ENCODE data around the gene ATAD3B.
"Not testable (repeated sequence)": the region's sequence is repeated elsewhere in the genome, so short reads cannot be mapped to it uniquely, and the experiment has no call there.

ATAD3B gene, protein sequence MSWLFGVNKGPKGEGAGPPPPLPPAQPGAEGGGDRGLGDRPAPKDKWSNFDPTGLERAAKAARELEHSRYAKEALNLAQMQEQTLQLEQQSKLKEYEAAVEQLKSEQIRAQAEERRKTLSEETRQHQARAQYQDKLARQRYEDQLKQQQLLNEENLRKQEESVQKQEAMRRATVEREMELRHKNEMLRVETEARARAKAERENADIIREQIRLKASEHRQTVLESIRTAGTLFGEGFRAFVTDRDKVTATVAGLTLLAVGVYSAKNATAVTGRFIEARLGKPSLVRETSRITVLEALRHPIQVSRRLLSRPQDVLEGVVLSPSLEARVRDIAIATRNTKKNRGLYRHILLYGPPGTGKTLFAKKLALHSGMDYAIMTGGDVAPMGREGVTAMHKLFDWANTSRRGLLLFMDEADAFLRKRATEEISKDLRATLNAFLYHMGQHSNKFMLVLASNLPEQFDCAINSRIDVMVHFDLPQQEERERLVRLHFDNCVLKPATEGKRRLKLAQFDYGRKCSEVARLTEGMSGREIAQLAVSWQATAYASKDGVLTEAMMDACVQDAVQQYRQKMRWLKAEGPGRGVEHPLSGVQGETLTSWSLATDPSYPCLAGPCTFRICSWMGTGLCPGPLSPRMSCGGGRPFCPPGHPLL

GRCh38 chr1:1471389-1472052 lies at the start of gene ATAD3B:
Gene ATAD3B (plus strand): TSS chr1:1471765. CDS start chr1:1471885, 120 bp downstream.
- ATAC-seq = peak; percentile 95

DNA sequence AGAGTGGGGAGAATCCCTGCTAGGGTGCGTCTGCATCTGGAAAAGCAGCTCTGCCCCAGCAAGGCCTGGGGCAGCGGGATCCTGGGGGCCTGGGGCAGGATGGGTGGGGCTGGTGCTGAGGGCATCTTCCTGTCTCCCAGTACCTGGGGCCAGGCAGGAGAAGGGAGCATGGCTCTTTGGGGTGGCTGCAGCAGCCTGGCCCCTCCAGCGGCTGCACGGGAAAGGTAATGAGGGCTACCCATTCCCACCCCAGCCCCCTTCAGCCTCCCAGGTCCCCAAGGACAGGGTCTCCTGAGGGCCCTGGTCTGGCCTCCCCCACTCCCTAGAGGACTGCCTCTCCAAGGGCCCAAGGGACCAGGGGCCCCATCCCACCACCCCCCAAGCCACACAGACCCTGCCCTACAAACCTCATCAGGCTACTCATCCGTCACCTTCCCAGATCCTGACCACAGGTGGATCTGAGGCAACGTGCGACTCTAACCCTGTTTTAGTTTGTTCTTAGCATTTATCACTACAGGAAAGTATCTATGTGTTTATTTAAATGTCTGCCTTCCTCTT lies 49.6 kb upstream of the ATAD3B start:
- no peak for DNase-seq
- no peak for ATAC-seq

More at GRCh38 chr1:1471389-1472052, at the start of gene ATAD3B:
- peak; percentile 98 for DNase-seq

GRCh38 chr1:1422465-1423244 lies 48.9 kb upstream of the ATAD3B start:
- ATAC-seq (peak; percentile 29), DNase-seq (peak; percentile 41)

- no peak for DNase-seq
- ATAC-seq = no peak
Observed at GRCh38 chr1:1423245-1423597, 48.3 kb upstream of the ATAD3B start.

DNA sequence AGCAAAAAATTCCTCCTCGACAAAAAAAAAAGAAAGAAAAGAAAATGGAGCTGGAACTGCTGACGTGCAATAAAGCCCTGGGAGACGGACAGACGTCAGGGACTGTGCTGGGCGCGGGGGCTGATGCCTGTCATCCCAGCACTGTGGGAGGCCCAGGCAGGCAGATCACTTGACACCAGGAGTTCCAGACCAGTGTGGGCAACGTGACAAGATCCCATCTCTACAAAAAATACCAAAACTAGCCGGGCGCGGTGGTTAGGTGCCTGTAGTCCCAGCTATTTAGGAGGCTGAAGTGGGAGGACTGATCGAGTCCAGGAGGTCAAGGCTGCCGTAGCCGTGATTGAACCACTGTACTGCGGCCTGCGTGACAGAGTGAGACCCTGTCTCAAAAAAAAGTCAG lies 46.9 kb upstream of the ATAD3B start:
- no peak for ATAC-seq
- no peak for DNase-seq

DNA sequence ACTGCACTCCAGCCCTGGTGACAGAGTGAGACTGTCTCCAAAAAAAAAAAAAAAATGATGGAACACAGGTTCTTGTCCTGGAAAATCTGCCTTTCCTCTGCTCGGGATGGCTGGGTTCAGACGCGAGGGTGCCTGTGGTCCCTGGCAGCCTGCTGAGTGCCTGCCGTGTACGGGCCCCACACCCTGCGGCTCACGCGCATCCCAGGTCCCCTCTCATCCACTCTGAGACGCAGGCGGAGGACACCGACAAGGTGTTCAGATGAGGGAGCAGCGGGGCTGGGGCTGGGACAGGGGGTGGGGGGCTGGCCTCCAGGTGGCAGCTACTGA lies 46.2 kb upstream of the ATAD3B start:
- DNase-seq = no peak
- no peak for ATAC-seq

DNA sequence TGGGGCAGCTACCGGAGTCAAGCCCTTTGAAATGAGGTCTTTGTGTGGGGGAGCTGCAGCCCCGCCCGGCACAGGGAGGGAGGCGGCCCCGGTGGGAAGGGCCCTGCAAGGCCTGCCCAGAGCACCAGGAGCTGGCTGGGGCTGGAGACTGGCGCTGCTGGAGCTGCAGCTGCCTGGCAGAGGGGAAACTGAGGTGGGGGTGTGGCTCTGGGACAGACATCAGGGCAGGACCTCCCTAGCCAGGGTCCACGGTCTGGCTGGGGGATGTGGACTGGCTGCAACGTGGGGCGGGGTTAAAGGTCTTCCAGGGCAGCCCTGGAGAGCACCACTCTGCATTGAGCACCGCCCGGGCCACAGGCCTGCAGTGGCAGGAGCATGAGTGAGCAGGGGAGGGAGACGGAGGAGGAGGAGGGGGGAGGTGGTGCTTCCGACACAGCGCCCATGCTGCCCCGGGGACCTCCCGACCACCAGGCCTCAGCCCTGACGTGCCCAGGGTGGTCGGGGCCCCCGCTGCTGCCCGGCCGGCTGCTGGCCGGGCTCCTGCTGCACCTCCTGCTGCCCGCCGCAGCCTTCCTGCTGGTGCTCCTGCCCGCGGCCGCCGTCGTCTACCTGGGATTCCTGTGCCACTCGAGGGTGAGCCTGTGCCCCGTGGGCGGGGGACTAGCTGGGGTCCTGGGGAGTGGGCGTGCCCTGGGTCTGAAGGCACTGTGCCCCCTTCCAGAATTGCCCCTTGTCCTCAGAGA lies 45.6 kb upstream of the ATAD3B start:
- no peak for DNase-seq
- no peak for ATAC-seq

GRCh38 chr1:1426496-1427105 lies 45.0 kb upstream of the ATAD3B start:
- DNase-seq (no peak), ATAC-seq (no peak)

GRCh38 chr1:1427106-1427819 lies 44.3 kb upstream of the ATAD3B start:
- DNase-seq (no peak), ATAC-seq (no peak)

DNA sequence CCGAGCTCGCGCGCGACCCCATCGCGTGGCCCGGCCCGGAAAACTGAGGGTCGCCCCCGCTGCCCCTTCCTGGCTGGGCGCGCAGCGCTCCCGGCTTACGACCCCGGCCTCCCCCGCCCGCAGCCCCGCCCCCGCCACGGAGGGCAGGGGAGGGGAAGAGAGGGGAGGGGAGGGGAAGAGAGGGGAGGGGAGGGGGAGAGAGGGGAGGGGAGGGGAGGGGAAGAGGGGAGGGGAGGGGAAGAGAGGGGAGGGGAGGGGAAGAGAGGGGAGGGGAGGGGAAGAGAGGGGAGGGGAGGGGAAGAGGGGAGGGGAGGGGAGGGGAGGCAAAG lies 43.8 kb upstream of the ATAD3B start:
- ATAC-seq (no peak), DNase-seq (no peak)

DNA sequence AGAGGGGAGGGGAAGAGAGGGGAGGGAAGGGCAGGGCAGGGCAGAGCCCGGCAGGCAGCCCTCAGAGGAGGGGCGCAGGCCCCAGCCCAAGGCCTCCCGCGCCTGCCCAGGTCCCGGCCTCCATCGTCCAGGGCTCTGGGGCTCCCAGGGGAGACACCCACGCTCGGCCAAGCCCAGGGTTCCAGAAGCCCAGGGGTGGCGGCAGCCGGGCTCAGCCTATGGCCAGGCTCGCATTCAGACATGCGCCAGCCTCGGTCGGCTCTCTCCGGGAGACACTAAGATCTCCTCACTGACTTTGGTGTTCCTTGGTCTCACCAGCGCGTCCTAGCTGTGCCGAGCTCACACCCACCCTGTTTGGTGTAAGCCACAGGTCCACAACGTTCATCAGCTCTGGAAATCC lies 43.4 kb upstream of the ATAD3B start:
- ATAC-seq = no peak
- no peak for DNase-seq

DNA sequence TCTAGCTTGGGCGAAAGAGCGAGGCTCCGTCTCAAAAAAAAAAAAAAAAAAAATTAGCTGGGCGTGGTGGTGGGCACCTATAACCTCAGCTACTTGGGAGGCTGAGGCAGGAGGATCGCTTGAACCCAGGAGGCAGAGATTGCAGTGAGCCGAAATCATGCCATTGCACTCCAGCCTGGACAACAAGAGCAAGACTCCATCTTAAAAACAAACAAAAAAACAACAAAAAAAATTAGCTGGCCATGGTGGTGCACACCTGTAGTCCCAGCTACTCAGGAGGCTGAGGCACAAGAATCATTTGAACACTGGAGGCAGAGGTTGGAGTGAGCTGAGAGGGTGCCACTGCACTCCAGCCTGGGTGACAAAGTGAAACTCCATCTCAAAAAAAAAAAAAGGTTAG lies 42.6 kb upstream of the ATAD3B start:
- ATAC-seq, DNase-seq: not testable (repeated sequence)

- no peak for DNase-seq
Observed at GRCh38 chr1:1429671-1430073, 41.9 kb upstream of the ATAD3B start.

DNA sequence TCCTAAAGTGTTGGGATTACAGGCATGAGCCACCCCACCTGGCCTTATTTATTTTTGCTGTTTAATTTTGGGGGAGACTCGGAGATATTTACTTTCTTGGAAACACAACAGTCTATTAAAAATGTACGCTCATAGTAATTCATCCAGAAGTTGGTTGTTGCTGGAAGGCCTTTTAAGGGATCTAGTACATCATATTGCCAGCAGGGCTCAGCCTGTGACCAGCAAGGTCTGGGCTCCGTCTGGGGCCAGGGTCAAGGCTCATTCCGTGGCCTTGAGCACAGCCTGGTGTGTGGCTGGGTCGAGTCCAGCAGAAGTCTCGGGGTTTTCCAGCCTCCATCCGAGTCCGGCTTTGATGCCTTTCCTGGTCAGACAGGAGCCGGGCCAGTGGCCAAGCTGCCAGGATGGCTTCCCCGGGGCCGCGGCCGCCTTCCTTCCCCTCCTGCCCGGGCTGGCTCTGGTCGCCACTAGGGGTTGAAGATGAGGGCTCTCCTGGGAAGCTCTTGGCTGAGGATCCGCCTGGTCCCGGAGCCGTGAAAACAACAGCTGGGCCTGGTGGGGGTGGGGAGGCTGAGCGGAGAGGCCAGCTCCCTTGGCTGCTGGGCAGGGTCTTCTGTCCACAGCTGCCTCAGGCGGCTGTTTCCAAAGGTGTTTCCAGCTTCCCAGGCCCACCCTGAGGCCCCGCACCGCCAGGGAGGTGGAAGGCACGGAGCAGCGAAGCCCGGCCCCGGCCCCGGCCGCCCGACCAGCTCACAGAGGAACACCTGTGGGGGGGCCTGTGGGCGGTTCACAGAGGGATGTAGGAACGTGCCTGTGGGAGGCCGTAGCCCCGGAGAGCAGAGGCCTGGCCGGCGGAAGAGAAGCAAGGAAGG lies 41.2 kb upstream of the ATAD3B start:
- no peak for ATAC-seq
- DNase-seq = no peak

More at GRCh38 chr1:1429671-1430073, 41.9 kb upstream of the ATAD3B start:
- ATAC-seq = no peak

- no peak for ATAC-seq
Observed at GRCh38 chr1:1430992-1431844, 40.3 kb upstream of the ATAD3B start.

DNA sequence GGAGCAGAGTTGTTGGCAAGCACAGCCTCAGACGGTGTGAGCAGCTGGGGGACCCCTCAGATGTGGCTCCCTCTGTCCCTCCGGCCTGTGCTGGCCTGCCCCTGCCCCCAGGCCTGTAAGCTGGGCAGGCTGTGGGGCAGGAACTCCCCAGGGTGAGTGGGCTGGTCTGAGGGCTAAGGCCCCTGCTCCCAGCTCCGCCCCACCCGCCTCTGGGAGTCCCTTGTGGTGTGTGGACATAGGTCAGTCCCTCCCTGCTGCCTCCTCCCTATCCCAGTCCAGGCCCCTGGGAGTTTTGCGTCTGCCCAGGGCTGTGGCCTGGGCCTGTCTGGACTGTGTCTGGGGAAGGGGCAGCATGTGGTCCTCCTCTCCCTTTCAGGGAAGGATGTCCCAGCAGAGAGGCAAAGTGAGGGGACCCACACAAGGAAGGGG lies 39.7 kb upstream of the ATAD3B start:
- ATAC-seq (no peak), DNase-seq (no peak)

More at GRCh38 chr1:1430992-1431844, 40.3 kb upstream of the ATAD3B start:
- no peak for DNase-seq

GRCh38 chr1:1432274-1432950 lies 39.2 kb upstream of the ATAD3B start:
- DNase-seq (no peak), ATAC-seq (no peak)

Data from stimulated activated naive CD8-positive, alpha-beta T cell treated with anti-CD3 and anti-CD28 coated beads, Interleukin-15, Interleukin-2, amounts not matched to agents 100 U/mL and 50 U/mL, for 24 hours (primary cell).